ENCODE data around the gene SHANK3.

SHANK3 gene

DNA sequence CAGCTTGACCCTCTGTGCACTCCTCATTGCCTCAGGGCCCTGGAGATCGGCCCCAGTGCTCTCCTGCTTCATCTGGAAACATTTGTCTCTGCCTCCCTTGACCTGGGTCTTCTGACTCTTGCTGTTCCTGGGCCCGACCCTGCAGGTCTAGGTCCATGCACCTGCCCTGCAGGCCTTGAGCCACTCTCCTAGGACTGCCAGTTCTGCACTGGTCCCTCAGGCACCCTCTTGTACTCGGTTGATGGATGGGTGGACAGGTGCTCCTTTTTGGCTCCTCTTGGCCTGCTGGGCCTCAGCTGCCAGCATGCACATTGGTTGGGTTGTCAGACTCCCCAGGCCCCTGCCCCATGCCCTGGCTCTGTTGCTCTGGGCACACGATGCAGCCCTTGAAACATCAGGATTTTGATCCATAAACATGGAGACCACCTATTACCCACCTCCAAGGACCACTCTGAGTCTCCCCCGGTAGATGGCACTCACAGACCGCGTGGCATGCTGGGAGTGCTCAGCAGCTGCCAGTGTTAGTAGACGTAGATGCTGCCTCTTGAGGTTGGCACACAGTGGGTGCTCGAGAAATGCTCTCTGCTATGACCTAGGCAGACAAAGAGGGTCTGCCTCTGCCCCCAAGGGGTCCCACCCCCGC lies 45.2 kb downstream of the SHANK3 start:
- POLR2A ChIA-PET, result no interaction called here
- Histone ChIP-seq H3K27me3 (replicated peaks in 2 of 5; ENCODE audit: control insufficient read depth in 4 of 5, insufficient read depth in 5 of 5, low read length in 4 of 5) (no peaks in the 10 kb centered on the region), H3K9me3 (ENCODE audit: control extremely low read depth in 1 of 5, control insufficient read depth in 4 of 5, insufficient read depth in 2 of 5, low read depth in 1 of 5, low read length in 4 of 5) (no peaks in the 10 kb centered on the region), H3K4me3 (ENCODE audit: control insufficient read depth in 1 of 7, extremely low read depth in 1 of 7, insufficient read depth in 4 of 7, low read depth in 2 of 7, low read length in 6 of 7) (no peak overlapping the region), H3K4me1 (ENCODE audit: control extremely low read depth in 1 of 4, control insufficient read depth in 4 of 4, insufficient read depth in 4 of 4, low read length in 3 of 4) (no peaks in the 10 kb centered on the region), H3K36me3 (ENCODE audit: control insufficient read depth in 4 of 4, insufficient read depth in 4 of 4, low read length in 3 of 4) (peaks cover 6 to 84% (median 59%) of the 10 kb centered on the region in 4 experiments), H3K27ac (ENCODE audit: insufficient read depth in 1 of 2, low read depth in 1 of 2, low read length in 2 of 2, poor library complexity in 1 of 2, severe bottlenecking in 2 of 2) (no peak overlapping the region)
- no peak for DNase-seq
- CTCF ChIA-PET, result interaction anchor here (1.3 kb wide), 1 partner anchor 8 kb away, joined by 6 read pairs; no protein-coding TSS in a partner anchor
- WGBS (ENCODE audit: insufficient coverage), result 96% methylated on average over 7 of the region's 10 CpGs

DNA sequence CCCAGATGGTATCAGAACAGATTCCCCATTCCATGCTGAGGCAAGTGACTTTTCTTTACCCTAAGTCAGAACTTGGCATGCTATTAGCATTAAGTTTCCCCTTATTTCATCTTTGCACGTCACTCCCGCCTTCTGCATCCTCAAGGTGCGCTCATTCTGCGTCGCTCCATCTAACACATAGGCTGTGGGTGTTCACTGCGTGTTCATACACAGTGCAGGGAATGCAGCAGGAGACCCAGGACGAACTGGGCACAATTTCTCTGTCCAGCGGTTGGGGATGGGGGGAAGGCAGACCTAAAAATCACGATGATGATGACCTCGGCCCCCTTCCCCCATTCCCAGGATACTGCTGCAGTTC lies 45.7 kb downstream of the SHANK3 start:
- Histone ChIP-seq H3K9me3 (ENCODE audit: control extremely low read depth in 1 of 5, control insufficient read depth in 4 of 5, insufficient read depth in 2 of 5, low read depth in 1 of 5, low read length in 4 of 5) (no peaks in the 10 kb centered on the region), H3K27ac (ENCODE audit: insufficient read depth in 1 of 2, low read depth in 1 of 2, low read length in 2 of 2, poor library complexity in 1 of 2, severe bottlenecking in 2 of 2) (no peak overlapping the region), H3K4me1 (ENCODE audit: control extremely low read depth in 1 of 4, control insufficient read depth in 4 of 4, insufficient read depth in 4 of 4, low read length in 3 of 4) (no peaks in the 10 kb centered on the region), H3K27me3 (replicated peaks in 2 of 5; ENCODE audit: control insufficient read depth in 4 of 5, insufficient read depth in 5 of 5, low read length in 4 of 5) (no peaks in the 10 kb centered on the region), H3K4me3 (ENCODE audit: control insufficient read depth in 1 of 7, extremely low read depth in 1 of 7, insufficient read depth in 4 of 7, low read depth in 2 of 7, low read length in 6 of 7) (no peak overlapping the region), H3K36me3 (ENCODE audit: control insufficient read depth in 4 of 4, insufficient read depth in 4 of 4, low read length in 3 of 4) (peaks cover 6 to 84% (median 59%) of the 10 kb centered on the region in 4 experiments)
- ChIA-PET POLR2A (no interaction called here), CTCF (no interaction called here)
- DNase-seq, result no peak
- WGBS (ENCODE audit: insufficient coverage), result 98% methylated on average over 7 of the region's 10 CpGs

DNA sequence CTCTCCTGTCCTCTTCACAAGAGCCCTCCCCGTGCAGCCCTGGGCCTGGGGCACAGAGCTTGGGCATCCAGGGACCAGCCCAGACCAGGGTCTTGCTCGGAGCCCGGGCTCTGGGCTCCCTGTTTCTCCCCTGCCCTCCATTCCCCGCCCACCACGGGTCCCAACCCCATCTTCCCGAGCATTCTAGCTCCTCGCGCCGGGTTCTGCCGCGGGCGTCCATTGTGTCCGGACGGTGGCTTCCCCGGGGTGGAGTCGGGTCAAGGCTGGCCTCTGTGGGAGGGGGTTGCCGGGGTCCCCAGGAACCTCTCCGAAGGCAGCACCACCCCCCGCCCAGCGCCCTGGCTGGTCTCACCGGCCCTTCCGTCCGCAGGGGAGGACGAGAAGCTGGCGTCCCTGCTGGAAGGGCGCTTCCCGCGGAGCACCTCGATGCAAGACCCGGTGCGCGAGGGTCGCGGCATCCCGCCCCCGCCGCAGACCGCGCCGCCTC lies 47.2 kb downstream of the SHANK3 start:
- H3K36me3 ChIP-seq (ENCODE audit: control insufficient read depth in 4 of 4, insufficient read depth in 4 of 4, low read length in 3 of 4), result peaks cover 6 to 84% (median 64%) of the 10 kb centered on the region in 4 experiments
- no peak overlapping the region for H3K27ac ChIP-seq (ENCODE audit: insufficient read depth in 1 of 2, low read depth in 1 of 2, low read length in 2 of 2, poor library complexity in 1 of 2, severe bottlenecking in 2 of 2)
- H3K27me3 ChIP-seq (replicated peaks in 2 of 5; ENCODE audit: control insufficient read depth in 4 of 5, insufficient read depth in 5 of 5, low read length in 4 of 5), result no peaks in the 10 kb centered on the region
- WGBS (ENCODE audit: insufficient coverage), result 96% methylated on average over 31 of the region's 40 CpGs
- POLR2A ChIA-PET, result no interaction called here
- H3K4me1 ChIP-seq (ENCODE audit: control extremely low read depth in 1 of 4, control insufficient read depth in 4 of 4, insufficient read depth in 4 of 4, low read length in 3 of 4), result no peaks in the 10 kb centered on the region
- no peak for DNase-seq
- CTCF ChIA-PET, result no interaction called here
- H3K9me3 ChIP-seq (ENCODE audit: control extremely low read depth in 1 of 5, control insufficient read depth in 4 of 5, insufficient read depth in 2 of 5, low read depth in 1 of 5, low read length in 4 of 5), result no peaks in the 10 kb centered on the region
- no peak overlapping the region for H3K4me3 ChIP-seq (ENCODE audit: control insufficient read depth in 1 of 7, extremely low read depth in 1 of 7, insufficient read depth in 4 of 7, low read depth in 2 of 7, low read length in 6 of 7)

DNA sequence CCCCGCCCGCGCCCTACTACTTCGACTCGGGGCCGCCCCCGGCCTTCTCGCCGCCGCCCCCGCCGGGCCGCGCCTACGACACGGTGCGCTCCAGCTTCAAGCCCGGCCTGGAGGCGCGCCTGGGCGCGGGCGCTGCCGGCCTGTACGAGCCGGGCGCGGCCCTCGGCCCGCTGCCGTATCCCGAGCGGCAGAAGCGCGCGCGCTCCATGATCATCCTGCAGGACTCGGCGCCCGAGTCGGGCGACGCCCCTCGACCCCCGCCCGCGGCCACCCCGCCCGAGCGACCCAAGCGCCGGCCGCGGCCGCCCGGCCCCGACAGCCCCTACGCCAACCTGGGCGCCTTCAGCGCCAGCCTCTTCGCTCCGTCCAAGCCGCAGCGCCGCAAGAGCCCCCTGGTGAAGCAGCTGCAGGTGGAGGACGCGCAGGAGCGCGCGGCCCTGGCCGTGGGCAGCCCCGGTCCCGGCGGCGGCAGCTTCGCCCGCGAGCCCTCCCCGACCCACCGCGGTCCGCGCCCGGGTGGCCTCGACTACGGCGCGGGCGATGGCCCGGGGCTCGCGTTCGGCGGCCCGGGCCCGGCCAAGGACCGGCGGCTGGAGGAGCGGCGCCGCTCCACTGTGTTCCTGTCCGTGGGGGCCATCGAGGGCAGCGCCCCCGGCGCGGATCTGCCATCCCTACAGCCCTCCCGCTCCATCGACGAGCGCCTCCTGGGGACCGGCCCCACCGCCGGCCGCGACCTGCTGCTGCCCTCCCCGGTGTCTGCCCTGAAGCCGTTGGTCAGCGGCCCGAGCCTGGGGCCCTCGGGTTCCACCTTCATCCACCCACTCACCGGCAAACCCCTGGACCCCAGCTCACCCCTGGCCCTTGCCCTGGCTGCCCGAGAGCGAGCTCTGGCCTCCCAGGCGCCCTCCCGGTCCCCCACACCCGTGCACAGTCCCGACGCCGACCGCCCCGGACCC lies 48.0 kb downstream of the SHANK3 start:
- Histone ChIP-seq H3K9me3 (ENCODE audit: control extremely low read depth in 1 of 5, control insufficient read depth in 4 of 5, insufficient read depth in 2 of 5, low read depth in 1 of 5, low read length in 4 of 5) (no peaks in the 10 kb centered on the region), H3K27me3 (replicated peaks in 2 of 5; ENCODE audit: control insufficient read depth in 4 of 5, insufficient read depth in 5 of 5, low read length in 4 of 5) (no peaks in the 10 kb centered on the region), H3K4me3 (ENCODE audit: control insufficient read depth in 1 of 7, extremely low read depth in 1 of 7, insufficient read depth in 4 of 7, low read depth in 2 of 7, low read length in 6 of 7) (no peak overlapping the region), H3K27ac (ENCODE audit: insufficient read depth in 1 of 2, low read depth in 1 of 2, low read length in 2 of 2, poor library complexity in 1 of 2, severe bottlenecking in 2 of 2) (no peak overlapping the region), H3K4me1 (ENCODE audit: control extremely low read depth in 1 of 4, control insufficient read depth in 4 of 4, insufficient read depth in 4 of 4, low read length in 3 of 4) (no peaks in the 10 kb centered on the region), H3K36me3 (ENCODE audit: control insufficient read depth in 4 of 4, insufficient read depth in 4 of 4, low read length in 3 of 4) (peaks cover 6 to 85% (median 62%) of the 10 kb centered on the region in 4 experiments)
- no peak for DNase-seq
- ChIA-PET CTCF (interaction anchor here (0.5 kb wide), 1 partner anchor 70 kb away, joined by 3 read pairs; no protein-coding TSS in a partner anchor), POLR2A (no interaction called here)
- WGBS (ENCODE audit: insufficient coverage), result 95% methylated on average over 99 of the region's 132 CpGs

DNA sequence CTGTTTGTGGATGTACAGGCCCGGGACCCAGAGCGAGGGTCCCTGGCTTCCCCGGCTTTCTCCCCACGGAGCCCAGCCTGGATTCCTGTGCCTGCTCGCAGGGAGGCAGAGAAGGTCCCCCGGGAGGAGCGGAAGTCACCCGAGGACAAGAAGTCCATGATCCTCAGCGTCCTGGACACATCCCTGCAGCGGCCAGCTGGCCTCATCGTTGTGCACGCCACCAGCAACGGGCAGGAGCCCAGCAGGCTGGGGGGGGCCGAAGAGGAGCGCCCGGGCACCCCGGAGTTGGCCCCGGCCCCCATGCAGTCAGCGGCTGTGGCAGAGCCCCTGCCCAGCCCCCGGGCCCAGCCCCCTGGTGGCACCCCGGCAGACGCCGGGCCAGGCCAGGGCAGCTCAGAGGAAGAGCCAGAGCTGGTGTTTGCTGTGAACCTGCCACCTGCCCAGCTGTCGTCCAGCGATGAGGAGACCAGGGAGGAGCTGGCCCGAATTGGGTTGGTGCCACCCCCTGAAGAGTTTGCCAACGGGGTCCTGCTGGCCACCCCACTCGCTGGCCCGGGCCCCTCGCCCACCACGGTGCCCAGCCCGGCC lies 48.7 kb downstream of the SHANK3 start:
- ChIA-PET CTCF (interaction anchor here (0.5 to 1.2 kb wide), 2 partner anchors 21 to 71 kb away, joined by 3 read pairs; no protein-coding TSS in a partner anchor), POLR2A (no interaction called here)
- Histone ChIP-seq H3K9me3 (ENCODE audit: control extremely low read depth in 1 of 5, control insufficient read depth in 4 of 5, insufficient read depth in 2 of 5, low read depth in 1 of 5, low read length in 4 of 5) (no peaks in the 10 kb centered on the region), H3K36me3 (ENCODE audit: control insufficient read depth in 4 of 4, insufficient read depth in 4 of 4, low read length in 3 of 4) (peaks cover 6 to 86% (median 65%) of the 10 kb centered on the region in 4 experiments), H3K27me3 (replicated peaks in 2 of 5; ENCODE audit: control insufficient read depth in 4 of 5, insufficient read depth in 5 of 5, low read length in 4 of 5) (no peaks in the 10 kb centered on the region), H3K4me1 (ENCODE audit: control extremely low read depth in 1 of 4, control insufficient read depth in 4 of 4, insufficient read depth in 4 of 4, low read length in 3 of 4) (no peaks in the 10 kb centered on the region), H3K4me3 (ENCODE audit: control insufficient read depth in 1 of 7, extremely low read depth in 1 of 7, insufficient read depth in 4 of 7, low read depth in 2 of 7, low read length in 6 of 7) (no peak overlapping the region), H3K27ac (ENCODE audit: insufficient read depth in 1 of 2, low read depth in 1 of 2, low read length in 2 of 2, poor library complexity in 1 of 2, severe bottlenecking in 2 of 2) (no peak overlapping the region)
- no peak for DNase-seq
- 98% methylated on average over 32 of the region's 32 CpGs for WGBS (ENCODE audit: insufficient coverage)

DNA sequence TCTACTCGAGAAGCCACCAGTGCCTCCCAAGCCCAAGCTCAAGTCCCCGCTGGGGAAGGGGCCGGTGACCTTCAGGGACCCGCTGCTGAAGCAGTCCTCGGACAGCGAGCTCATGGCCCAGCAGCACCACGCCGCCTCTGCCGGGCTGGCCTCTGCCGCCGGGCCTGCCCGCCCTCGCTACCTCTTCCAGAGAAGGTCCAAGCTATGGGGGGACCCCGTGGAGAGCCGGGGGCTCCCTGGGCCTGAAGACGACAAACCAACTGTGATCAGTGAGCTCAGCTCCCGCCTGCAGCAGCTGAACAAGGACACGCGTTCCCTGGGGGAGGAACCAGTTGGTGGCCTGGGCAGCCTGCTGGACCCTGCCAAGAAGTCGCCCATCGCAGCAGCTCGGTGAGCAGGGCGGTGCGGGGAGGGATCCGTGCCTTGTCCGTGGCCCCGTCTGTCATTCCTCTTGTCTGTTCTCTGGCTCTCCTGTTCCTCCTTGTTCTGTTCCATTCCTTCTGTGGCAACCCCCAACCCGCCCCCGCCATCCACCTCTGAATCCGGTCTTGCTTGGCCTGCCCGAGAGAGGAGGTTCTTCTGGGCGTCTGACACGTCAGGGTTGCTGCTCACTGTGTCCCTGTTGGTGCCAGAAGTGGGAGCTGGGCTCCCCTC lies 49.6 kb downstream of the SHANK3 start:
- Histone ChIP-seq H3K27me3 (replicated peaks in 2 of 5; ENCODE audit: control insufficient read depth in 4 of 5, insufficient read depth in 5 of 5, low read length in 4 of 5) (no peaks in the 10 kb centered on the region), H3K27ac (ENCODE audit: insufficient read depth in 1 of 2, low read depth in 1 of 2, low read length in 2 of 2, poor library complexity in 1 of 2, severe bottlenecking in 2 of 2) (no peak overlapping the region), H3K36me3 (ENCODE audit: control insufficient read depth in 4 of 4, insufficient read depth in 4 of 4, low read length in 3 of 4) (peaks cover 0 to 86% (median 67%) of the 10 kb centered on the region in 4 experiments), H3K9me3 (ENCODE audit: control extremely low read depth in 1 of 5, control insufficient read depth in 4 of 5, insufficient read depth in 2 of 5, low read depth in 1 of 5, low read length in 4 of 5) (no peaks in the 10 kb centered on the region), H3K4me1 (ENCODE audit: control extremely low read depth in 1 of 4, control insufficient read depth in 4 of 4, insufficient read depth in 4 of 4, low read length in 3 of 4) (no peaks in the 10 kb centered on the region), H3K4me3 (ENCODE audit: control insufficient read depth in 1 of 7, extremely low read depth in 1 of 7, insufficient read depth in 4 of 7, low read depth in 2 of 7, low read length in 6 of 7) (no peak overlapping the region)
- DNase-seq, result no peak
- CTCF ChIA-PET, result interaction anchor here (1.2 to 1.5 kb wide), 2 partner anchors 10 to 22 kb away, joined by 3 to 5 read pairs; no protein-coding TSS in a partner anchor
- 95% methylated on average over 24 of the region's 33 CpGs for WGBS (ENCODE audit: insufficient coverage)
- POLR2A ChIA-PET, result no interaction called here
